K562 (cell line): ENCODE data around the gene ERBB3.

Source experiments
- CBX1 ChIP-seq: sonication (generic); IDR thresholded peaks from 2 replicates; pipeline ENCODE4 v1.6.1; 2016; ENCODE audit warnings: antibody characterized with exemption, low read depth, mild to moderate bottlenecking
- CEBPG ChIP-seq, 3 experiments: fragments of 200-800 bp in 1 of 3; sonication (Bioruptor generic) in 1 of 3; sonication (generic) in 1 of 3; formaldehyde crosslinking in 1 of 3; IDR thresholded peaks in 2 of 3; conservative IDR thresholded peaks in 1 of 3; 2 replicates each; pipeline versions ENCODE4 v1.6.1 to v1.8.0; 2016 to 2022; ENCODE audit warnings: missing compliant biosample characterization in 2 of 3, missing genetic modification characterization in 2 of 3, mild to moderate bottlenecking in 1 of 3, missing genetic modification reagents in 1 of 3
- CTCF ChIP-seq, 3 experiments: IDR thresholded peaks in 2 of 3; conservative IDR thresholded peaks in 1 of 3; 2 replicates each; pipeline ENCODE4 v1.5.1; 2011 to 2012; ENCODE audit warnings: low read length in 3 of 3, mild to moderate bottlenecking in 3 of 3, control low read depth in 2 of 3, improper control_type of control experiment in 1 of 3, inconsistent platforms in 1 of 3, low read depth in 1 of 3, mixed read lengths in 1 of 3, moderate library complexity in 1 of 3; ENCODE audit not compliant: insufficient read depth in 2 of 3
- ESRRB ChIP-seq: fragments of 250-450 bp; sonication (Bioruptor Pico); IDR thresholded peaks from 2 replicates; pipeline ENCODE4 v1.5.0; 2020; ENCODE audit warnings: mild to moderate bottlenecking, moderate library complexity, borderline replicate concordance
- MAFK ChIP-seq: IDR thresholded peaks from 2 replicates; pipeline ENCODE4 v1.6.1; 2011; ENCODE audit warnings: low read length, improper control_type of control experiment
- MTA3 ChIP-seq: fragments of 450-650 bp; formaldehyde crosslinking; IDR thresholded peaks from 2 replicates; pipeline ENCODE4 v1.6.1; 2017; ENCODE audit warnings: mild to moderate bottlenecking, borderline replicate concordance
- MXI1 ChIP-seq: IDR thresholded peaks from 2 replicates; pipeline ENCODE4 v1.6.1; 2011; ENCODE audit warnings: low read depth, mild to moderate bottlenecking, improper control_type of control experiment, low read length
- NFYB ChIP-seq: IDR thresholded peaks from 2 replicates; pipeline ENCODE4 v1.6.1; 2011; ENCODE audit warnings: mild to moderate bottlenecking, moderate library complexity; ENCODE audit not compliant: insufficient read length; ENCODE audit errors: extremely low read depth
- NONO ChIP-seq, 2 experiments: fragments of 200-400 bp in 1 of 2; fragments of 450-650 bp in 1 of 2; formaldehyde crosslinking in 1 of 2; IDR thresholded peaks; 2 replicates each; pipeline ENCODE4 v1.6.1; 2017; ENCODE audit warnings: low read depth in 2 of 2, mild to moderate bottlenecking in 2 of 2, moderate library complexity in 2 of 2, low read length in 1 of 2
- NUFIP1 ChIP-seq: fragments of 450-650 bp; IDR thresholded peaks from 2 replicates; pipeline ENCODE4 v1.6.1; 2018; ENCODE audit not compliant: partially characterized antibody
- POLR2A ChIP-seq: fragments of 450-650 bp; conservative IDR thresholded peaks from 2 replicates; pipeline ENCODE4 v1.6.1; 2016
- SLC30A9 ChIP-seq: fragments of 250-450 bp; sonication (Bioruptor Pico); IDR thresholded peaks from 2 replicates; pipeline ENCODE4 v1.8.0; 2022; ENCODE audit warnings: mild to moderate bottlenecking, moderate library complexity
- SMC3 ChIP-seq: conservative IDR thresholded peaks from 2 replicates; pipeline ENCODE4 v1.6.1; 2011; ENCODE audit warnings: low read depth, low read length, improper control_type of control experiment; ENCODE audit not compliant: insufficient read depth
- ZNF407 ChIP-seq: fragments of 450-650 bp; IDR thresholded peaks from 2 replicates; pipeline ENCODE4 v1.6.1; 2016; ENCODE audit warnings: low read depth

- TF ChIP-seq SLC30A9 (CRISPR knock-in tag) (no peak), POLR2A (no peak), ESRRB (CRISPR knock-in tag) (no peak), MAFK (no peak), MTA3 (no peak), ZNF407 (no peak), SMC3 (no peak), MXI1 (no peak), CBX1 (no peak), CTCF (IDR thresholded peaks at IDR 0.05 in 2 of 3, conservative IDR thresholded peaks at IDR 0.05 in 1 of 3; ENCODE audit: insufficient read depth in 2 of 3, low read depth in 1 of 3, low read length in 3 of 3) (no peak), NONO (IDR thresholded peaks at IDR 0.05; ENCODE audit: low read depth in 2 of 2, low read length in 1 of 2) (no peak), NUFIP1 (no peak), CEBPG (CRISPR knock-in tag; IDR thresholded peaks at IDR 0.05) (no peak), CEBPG (tag; conservative IDR thresholded peaks at IDR 0.05 in 1 of 2, IDR thresholded peaks at IDR 0.05 in 1 of 2) (no peak), NFYB (no peak)
These were observed 50.9 kb downstream of the ERBB3 start for GRCh38 chr12:56130876-56131275.
